Fibroblast of skin of left biceps (primary cell): ENCODE measurements around the gene RCBTB1.
"Not testable (repeated sequence)": the region's sequence is repeated elsewhere in the genome, so short reads cannot be mapped to it uniquely, and the experiment has no call there.

Experiments
- DNase-seq, 2 experiments: peaks; one replicate each; pipeline ENCODE4 v3.0.0-alpha.2; 2013; ENCODE audit warnings: low read depth in 2 of 2

The RCBTB1 gene

DNA sequence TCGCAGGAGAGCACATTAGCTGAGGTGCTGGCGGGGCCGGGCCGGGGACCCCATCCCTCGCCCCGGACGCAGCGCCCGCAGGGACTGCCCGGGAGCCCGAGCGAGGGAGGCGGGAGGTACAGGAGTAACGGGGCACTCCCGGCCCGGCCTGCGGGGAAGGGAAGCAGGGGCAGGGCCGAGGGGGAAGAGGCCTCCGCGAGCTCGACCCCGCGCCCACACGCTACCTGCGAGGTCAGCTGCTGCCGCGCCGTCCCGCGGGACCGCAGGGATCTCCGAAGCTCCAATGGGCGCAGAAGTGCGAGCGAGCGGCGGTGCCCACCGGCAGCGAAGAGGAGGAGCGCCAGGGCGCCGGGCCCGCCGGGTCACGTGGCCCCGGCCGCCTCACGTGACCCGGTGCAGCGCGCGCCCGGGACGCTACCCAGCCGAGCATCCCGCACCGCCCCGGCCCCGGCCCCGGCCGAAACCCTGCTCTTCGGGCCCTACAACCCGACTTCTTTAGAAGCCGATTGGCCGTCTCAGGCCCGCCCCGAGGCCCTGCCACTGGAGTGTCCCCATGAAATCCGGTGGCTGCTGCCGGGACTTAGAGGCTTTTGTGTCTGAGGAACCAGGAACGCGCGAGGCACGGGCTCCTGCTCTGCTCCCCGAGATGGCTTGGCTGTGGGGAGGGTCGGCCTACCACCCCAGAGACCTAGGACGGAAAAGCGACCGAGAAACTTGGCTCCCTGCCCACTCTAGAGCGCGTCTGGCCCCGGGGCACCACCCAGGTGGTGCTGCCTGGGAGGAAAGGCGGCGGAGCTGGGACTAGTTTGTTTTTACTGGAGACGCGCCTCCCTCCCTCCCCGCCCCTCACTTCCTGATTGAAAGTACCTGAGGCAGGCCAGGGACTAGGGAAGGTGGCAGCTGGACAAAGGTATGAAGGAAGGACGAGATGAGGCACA is at the start of gene RCBTB1:
TSS of gene RCBTB1 (minus strand) at position 339 of the 938 bp plus-strand sequence. CDS start 18,279 bp downstream, outside the sequence.
- peak; percentile 19 to 28 for DNase-seq

DNA sequence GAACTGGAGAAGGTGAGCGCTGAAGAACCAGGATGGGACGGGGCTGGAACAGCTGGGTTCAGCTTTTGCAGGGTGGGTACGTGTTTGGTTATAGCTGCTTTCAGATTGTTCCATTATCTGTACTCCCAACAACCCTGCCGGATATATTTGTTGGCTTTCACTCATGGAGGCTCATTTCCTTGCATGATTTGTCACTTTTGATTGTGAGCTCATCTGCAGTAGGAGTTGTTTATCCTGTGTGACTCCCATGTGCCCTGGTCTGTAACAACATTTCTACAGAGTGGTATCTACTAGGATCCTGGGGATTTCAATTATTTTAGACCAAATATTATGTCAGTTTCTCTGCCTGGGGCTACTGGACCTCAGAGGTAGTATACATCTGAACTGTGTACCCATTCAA is 48.4 kb upstream of the RCBTB1 start:
- DNase-seq = no peak

DNA sequence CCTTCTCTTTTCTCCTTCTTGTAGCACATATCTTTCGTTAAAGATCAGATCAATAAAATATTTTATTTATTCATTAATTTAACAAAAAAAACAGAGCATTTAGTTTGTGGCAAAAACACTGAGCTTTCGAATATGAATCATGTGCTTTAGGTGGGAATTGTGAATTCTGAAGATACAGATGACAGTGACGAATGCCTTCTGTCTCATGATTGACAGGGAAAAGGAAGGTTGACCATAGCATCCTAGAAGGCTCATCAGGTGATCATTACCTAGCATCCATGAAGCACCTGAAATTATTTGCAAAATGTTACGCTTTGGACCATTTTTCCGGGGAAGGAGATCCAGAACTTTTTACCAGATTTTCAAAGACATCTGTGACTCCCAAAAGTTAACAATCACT is 46.8 kb upstream of the RCBTB1 start:
- no peak for DNase-seq

DNA sequence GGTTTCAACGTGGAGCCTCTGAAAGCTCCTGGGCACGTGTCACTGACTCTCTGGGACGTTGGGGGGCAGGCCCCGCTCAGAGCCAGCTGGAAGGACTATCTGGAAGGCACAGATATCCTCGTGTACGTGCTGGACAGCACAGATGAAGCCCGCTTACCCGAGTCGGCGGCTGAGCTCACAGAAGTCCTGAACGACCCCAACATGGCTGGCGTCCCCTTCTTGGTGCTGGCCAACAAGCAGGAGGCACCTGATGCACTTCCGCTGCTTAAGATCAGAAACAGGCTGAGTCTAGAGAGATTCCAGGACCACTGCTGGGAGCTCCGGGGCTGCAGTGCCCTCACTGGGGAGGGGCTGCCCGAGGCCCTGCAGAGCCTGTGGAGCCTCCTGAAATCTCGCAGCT is 45.2 kb upstream of the RCBTB1 start:
- DNase-seq = no peak

DNA sequence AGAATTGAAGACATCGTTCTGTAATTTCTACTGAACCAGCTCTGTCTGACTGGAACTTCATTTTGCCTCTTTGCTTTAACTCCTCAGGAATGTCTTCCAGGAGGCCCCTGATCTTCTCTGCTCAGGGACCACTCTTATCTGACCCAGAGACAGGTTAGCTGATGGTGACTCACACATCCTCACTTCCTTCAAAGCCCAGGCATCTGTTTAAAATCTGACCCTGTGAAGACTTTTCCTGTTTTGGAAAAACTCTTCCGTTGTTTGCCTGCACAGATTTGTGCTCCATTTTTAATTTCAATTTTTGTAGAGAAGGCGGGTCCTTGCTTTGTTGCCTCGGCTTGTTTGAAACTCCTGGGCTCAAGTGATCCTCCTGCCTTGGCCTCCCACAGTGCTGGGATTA is 44.6 kb upstream of the RCBTB1 start:
- DNase-seq = no peak

DNA sequence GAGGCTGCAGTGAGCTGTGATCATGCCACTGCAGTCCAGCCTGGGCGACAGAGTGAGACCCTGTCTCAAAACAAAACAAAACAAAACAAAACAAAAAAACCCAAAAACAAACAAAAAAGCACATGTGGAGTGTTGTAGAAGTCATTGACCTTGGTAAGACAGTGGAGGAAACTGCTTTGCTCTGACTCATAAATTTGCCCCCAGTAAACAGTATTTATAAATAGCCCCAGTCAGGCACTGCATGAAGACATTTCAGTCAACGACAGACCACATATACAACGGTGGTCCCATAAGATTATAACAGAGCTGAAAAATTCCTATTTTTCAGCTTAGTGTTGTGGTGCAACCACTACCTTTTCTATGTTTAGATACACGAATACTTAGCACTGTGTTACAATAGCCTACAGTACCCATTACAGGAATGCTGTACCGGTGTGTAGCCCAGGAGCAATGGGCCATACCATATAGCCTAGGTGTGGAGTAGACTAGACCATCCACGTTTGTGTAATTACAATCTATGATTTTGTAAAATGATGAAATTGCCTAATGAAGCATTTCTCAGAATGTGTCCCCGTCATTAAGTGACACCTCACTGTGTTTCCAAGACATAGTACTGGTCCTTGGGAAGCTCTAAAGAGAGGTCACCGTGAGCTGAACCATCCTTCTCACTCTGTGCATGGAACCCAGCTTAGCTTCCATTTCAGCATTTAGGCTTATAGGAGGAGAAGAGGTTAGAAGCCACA is 44.0 kb upstream of the RCBTB1 start:
- DNase-seq = no peak

DNA sequence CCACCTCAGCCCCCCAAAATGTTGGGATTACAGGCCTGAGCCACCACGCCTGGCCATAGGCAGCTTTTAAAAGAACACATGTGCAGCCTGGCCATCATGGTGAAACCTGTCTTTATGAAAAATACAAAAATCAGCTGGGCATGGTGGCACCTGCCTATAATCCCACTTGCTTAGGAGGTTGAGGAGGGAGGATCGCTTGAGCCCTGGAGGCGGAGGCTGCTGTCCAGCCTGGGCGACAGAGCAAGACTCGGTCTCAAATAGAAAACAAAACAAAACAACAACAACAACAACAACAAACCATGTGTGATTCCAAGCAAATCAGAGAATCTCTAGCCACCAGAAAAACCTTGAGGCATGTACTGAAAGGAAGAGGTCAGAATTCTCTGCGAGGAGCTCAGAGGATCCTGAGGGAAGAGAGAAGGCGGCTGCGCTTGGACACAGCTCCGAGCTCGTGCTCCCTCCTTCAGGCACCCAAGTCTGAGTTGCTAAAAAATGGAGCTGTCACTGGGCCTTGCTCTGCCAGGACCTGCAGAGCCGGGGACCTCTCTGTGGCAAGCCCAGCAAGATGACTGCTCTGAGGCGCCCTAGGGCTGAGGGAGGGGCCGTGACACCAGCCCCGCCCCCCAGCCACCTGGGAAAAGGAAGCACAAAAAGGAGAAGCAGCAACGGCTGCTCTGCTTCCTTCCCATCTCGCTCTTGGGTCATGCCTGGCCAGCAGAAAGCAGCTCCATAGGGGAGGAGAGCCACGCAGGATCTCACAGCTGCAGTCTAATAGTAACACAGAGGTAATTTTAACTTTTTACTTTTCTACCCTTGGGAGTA is 42.7 kb upstream of the RCBTB1 start, which contains the start of gene ARL11:
TSS of gene ARL11 (plus strand) at position 677 of the 822 bp plus-strand sequence. CDS start 1,941 bp downstream, outside the sequence.
- no peak for DNase-seq

DNA sequence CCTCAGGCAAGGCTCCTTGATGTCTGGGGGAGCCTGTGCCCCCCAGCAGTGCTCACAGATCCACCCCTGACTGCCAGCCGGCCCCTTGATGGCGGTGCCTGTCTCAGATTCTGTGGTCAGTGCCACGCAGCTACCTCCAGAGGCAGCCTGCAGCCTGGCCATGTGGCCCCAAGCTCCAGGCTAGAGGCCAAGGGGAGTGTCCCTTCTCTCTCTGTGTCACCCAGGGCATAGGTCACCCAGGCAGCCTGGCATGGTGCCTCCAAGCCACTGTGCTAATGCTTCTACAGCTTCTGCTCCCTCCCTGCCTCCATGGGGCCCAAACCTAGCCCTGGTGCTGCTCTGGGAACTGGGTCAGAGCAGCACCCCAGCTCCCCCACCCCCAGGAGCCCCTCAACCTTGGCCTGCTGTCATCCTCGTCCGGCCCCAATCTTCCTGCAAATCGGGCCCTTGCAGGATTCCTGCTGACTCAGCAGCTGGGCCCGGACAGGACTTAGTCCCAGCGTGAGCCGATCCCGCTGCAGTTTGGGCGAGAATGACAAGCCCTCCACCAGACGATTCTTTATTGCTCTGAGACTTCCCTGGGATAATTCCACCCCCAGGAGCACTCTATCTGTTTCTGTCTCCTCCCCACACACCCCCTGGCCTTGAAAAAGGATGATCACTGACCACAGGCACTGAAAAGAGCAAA is 40.2 kb upstream of the RCBTB1 start:
- DNase-seq = no peak

DNA sequence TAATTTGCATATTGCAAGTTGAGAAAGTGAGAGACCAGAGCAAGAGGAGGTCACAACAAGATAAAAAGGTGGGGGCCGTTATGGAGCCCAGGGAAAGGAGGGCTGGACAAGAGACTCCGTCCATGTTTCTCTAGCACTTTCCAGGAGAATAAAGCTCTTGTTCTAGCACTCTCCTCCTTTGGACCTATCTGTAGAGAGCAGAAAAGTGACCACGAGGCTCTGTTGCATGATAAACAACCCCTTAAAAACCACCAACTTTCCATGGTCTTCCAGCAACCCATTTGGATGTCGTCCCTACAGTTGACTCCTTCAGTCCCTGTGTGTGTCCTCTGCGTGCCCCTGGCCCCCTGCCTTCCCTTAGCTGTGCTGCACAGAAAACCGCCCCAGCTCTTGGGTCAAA is 38.9 kb upstream of the RCBTB1 start:
- no peak for DNase-seq

DNA sequence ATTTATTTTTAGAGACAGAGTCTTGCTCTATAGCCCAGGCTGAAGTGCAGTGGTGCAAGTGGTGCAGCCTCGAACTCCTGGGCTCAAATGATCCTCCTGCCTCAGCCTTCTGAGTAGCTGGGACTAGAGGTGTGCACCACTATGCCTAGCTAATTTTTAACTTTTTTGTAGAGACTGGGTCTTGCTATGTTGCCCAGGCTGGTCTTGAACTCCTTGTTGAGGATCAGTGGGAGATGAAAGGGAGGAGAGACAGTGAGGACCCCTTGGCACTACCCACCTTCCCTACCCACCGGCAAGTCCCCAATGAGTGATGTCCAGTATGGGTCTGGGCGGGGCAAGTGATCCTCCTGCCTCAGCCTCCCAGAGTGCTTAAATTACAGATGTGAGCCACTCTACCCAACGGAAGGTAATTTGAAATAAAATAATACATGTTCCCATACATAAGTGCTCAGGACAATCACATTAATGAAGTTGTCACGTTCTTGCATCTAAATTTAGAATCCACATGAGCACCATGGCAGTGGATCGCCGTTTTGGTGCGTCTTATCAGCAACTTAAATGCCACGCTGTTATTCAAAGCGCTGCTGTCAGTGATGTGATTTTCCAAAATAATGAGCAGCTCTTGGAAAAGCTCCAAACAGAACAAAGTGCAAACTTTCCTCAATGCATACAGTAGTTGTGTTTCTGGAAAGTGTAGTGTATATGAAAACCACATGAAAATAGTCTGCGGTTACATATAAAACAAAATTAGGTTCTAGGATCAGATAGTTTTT is 37.0 kb upstream of the RCBTB1 start:
- no peak for DNase-seq

DNA sequence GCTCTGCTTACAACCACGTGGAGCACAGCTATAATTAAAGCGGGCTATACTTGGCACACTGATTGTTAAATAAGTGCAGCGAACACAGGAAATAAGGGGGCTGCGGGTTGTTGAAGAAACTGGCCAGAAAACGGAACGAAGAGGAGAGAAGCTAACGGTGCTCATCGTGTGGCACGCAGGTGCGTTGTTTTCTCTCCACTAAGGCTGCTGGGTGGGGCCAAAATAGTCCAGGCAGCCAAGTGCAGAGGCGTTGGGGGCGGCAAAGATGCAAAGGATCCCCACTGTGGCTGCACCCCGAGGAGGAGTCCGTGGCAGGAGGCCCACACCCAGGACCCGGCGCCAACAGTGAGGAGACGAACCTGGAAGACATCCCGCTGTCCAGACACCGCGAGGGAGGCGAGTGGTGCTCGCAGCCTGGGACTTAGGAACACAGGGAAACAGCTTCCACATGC is 34.8 kb upstream of the RCBTB1 start:
- DNase-seq = no peak

DNA sequence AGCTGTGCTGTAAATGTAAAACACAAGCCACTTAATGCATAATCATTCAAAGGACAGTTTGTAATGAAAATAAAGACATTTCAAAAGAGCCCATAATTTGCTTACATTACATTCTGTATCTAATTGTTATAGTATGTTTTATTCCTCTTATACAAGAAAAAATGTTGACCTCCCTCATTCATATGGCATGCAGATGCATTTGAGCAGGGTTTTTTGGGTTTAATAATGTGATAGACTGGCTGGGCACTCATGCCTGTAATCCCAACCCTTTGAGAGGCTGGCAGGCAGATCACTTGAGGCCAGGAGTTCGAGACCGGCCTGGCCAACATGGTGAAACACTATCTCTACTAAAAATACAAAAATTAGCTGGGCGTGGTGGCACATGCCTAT is 31.3 kb upstream of the RCBTB1 start:
- DNase-seq = peak in 1 of 2 experiments; percentile 20

DNA sequence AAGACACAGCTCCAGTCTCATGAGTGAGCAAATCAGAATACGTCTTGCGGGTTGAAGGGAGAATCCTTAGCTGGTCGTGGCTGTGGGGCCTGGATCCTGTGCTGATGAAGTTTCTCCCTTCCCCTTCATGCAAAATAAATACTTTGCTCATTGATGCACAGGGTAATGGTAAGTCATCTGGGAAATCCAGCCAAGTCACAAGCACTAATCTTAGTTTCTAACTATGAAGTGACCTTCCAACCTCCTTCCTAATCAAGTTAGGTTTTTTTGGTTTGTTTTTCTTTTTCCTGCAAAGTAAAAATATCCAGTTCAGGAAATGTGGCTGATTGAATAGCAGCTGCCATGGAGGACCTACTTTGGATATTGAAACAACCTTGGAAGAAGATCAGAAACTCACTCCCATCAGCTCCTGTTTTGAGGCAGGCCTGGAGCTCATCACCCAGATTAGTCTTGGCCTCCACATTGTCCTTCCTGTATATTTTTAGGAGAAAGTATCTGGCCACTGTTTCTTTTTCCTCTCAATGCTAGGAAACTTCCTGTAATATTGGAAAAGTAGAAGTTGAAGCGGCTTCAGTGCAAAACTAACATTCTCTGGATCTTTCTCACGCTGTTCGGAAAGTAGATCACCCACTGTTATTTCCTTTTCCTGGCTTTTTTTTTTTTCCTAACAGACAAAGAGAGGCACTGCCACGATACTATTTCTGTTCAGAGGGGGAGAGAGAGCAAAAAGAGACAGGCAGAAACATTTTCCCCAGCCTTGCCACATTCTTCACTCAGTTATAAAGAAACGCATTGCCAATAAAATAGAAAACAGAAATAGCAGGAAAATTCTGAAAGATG is 30.7 kb upstream of the RCBTB1 start:
- DNase-seq = no peak

DNA sequence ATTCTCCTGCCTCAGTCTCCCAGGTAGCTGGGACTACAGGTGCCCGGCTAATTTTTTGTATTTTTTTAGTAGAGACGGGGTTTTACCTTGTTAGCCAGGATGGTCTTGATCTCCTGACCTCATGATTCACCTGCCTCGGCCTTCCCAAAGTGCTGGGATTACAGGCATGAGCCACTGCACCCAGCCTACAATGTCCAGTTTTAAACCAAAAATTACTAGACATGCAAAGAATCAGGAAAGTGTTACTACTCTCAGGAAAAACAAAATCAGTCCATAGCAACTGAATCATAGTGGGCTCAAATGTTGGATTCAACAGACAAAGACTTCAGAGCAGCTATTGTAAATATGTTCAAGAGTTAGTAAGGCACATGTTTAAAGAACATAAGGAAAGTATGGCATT is 26.7 kb upstream of the RCBTB1 start:
- DNase-seq = not testable (repeated sequence)

DNA sequence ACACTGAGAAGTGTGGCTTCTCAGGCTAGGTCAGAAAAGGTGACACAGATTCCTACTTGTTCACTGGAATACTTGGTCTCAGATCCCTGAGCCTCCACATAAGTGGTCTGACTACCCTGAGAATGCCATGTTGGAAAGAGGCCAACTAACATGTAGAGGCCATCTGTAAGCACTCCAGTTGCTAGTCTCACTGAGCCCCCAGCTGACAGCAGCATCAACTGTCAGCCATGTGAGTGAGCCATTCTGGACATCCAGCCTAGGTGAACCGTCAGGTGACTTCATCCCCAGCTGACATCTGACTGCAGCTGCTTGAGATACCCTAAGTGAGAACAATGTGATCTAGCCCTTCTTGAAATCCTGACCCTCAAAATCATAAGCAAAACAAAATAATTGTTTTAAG is 24.8 kb upstream of the RCBTB1 start:
- no peak for DNase-seq

DNA sequence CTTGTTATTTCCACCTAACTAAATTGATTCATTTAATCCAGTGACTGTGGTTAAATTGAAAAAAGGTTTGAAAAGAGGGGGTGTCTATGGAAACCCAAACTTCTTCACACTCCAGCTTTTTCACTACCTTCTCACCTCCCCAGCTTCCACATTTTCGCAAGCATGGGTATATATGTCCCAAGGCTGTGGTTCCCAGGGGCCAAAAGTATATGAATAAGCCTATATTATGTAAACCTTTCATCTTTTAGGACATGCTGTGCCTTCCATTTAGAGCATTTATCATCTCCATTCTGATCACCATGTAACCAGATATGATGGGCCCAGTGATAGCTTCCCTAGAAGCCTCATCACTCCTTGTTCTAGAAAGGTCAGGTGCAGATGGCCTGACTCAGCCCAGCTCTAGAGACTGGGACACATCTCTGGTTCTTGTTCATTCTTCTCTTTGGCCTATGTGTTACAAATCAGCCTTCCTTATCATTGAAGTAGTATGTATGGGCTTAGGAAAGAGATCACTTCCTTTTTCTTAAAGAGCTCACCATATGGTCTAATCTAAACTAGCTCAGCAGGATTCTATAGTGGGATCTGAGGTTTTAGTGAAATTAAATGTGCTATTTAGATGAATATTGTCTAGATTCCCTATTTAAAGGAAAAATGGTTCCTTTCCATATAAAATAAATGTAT is 23.4 kb upstream of the RCBTB1 start:
- no peak for DNase-seq

DNA sequence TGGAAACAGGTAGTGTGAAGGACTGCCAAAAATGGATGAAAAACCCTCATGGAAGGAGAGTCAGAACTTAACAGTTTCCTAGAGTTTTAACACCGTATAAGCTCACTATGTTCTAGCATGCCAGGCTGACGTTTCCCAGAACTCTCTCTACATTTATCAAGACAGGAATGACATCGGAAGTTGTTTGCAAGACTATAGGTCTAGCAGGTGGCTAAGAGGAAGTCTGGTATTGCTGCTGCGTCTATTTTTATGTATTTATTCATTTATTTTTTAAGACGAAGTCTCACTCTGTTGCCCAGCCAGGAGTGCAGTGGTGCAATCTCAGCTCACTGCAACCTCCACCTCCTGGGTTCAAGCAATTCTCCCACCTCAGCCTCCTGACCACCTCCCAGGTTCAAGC is 22.4 kb upstream of the RCBTB1 start:
- no peak for DNase-seq

DNA sequence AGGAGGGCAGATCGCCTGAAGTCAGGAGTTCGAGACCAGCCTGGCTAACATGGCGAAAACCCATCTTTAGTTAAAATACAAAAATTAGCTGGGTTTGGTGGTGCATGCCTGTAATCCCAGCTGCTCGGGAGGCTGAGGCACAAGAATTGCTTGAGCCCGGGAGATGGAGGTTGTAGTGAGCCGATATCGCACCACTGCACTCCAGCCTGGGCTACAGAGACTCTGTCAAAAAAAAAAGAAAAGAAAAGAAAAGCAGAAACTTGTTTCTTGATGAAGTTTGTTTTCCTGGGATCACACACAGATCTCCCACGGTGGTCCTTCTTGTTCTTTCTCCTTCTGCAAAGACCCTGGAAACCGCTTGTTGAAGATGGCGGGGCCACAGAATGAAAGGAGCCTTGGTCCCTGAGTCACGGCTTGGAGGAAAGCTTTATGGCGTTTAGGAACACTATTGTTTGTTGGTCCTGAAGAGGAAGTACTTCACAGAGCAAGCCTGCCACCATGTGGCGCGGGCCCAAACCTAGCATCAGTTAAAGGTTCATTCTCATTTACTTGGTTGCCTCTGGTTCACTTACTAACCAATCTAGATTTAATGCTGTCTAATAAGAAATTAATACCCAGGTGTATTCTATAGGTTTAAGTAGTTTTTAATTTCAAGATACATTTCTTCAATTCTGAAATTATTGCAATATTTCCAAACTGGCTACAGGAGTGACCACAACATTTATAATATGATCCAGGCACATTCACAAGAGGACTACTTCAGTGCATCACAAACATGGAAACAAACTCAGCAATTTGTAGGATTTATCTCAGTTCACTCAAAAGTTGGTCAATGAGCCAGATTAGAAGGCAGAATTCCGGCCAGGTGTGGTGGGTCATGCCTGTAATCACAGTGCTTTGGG is 21.6 kb upstream of the RCBTB1 start:
- DNase-seq = peak; percentile 57 to 59
